ENCODE results near the gene ZNF189.

GRCh38 chr9:101371813-101372212, 26.8 kb upstream of the ZNF189 start:
- TF ChIP-seq, protein P1, sequence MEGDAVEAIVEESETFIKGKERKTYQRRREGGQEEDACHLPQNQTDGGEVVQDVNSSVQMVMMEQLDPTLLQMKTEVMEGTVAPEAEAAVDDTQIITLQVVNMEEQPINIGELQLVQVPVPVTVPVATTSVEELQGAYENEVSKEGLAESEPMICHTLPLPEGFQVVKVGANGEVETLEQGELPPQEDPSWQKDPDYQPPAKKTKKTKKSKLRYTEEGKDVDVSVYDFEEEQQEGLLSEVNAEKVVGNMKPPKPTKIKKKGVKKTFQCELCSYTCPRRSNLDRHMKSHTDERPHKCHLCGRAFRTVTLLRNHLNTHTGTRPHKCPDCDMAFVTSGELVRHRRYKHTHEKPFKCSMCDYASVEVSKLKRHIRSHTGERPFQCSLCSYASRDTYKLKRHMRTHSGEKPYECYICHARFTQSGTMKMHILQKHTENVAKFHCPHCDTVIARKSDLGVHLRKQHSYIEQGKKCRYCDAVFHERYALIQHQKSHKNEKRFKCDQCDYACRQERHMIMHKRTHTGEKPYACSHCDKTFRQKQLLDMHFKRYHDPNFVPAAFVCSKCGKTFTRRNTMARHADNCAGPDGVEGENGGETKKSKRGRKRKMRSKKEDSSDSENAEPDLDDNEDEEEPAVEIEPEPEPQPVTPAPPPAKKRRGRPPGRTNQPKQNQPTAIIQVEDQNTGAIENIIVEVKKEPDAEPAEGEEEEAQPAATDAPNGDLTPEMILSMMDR (IDR thresholded peaks at IDR 0.05), result no peak
- no peak for TF ChIP-seq POLR2A (IDR thresholded peaks at IDR 0.05)
